ENCODE results near the gene BABAM2. TPM values are rescaled to one million over a fixed set of nuclear protein-coding genes. Genes with fewer than 3 reads are reported as not detected.

The BABAM2 gene
- total RNA-seq, 1 experiment from 2014 or later: 27.1 TPM

DNA sequence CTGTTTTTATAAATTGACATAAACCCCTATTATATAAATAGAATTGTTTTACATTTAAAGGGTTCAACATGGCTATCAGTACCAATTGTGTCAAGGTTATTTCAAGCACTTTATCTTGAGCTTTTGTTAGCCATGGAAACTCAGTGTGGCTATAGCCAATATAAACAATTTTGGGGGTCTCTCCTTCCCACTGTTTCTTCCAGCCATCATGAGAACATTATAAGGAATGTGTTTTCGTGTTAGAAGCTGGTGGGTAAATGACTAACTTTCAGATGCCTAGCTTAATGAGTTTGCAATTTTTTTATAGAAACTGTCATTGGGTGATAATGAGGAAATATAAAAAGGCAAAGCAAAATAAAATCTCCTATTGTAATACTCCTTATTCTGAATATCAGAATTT lies 348.7 kb downstream of the BABAM2 start:
- Histone ChIP-seq H4K91ac (ENCODE audit: insufficient read length, low read depth, low read length) (no peak overlapping the region), H2BK120ac (ENCODE audit: low read depth, low read length, poor library complexity, severe bottlenecking) (no peak overlapping the region), H3K27me3 (ENCODE audit: insufficient read depth, low read length) (no peaks in the 10 kb centered on the region), H3K23me2 (ENCODE audit: insufficient read length, low read depth, low read length, poor library complexity, severe bottlenecking) (no peaks in the 10 kb centered on the region), H2BK5ac (ENCODE audit: insufficient read length, low read length) (no peak overlapping the region), H4K5ac (ENCODE audit: insufficient read length, low read depth, low read length) (no peak overlapping the region), H3T11ph (ENCODE audit: low read length) (no peak overlapping the region), H2AFZ (ENCODE audit: low read length) (no peak overlapping the region), H4K8ac (replicated peaks; ENCODE audit: insufficient read length, low read depth, low read length) (no peak overlapping the region), H4K20me1 (ENCODE audit: control insufficient read depth, insufficient read depth, insufficient read length) (no peaks in the 10 kb centered on the region), H2BK15ac (ENCODE audit: low read depth, low read length) (no peak overlapping the region), H3K14ac (ENCODE audit: insufficient read depth, low read length) (no peak overlapping the region), H2BK20ac (ENCODE audit: low read depth, low read length, poor library complexity, severe bottlenecking) (no peak overlapping the region), H3K79me1 (ENCODE audit: insufficient read depth, low read depth, low read length, poor library complexity, severe bottlenecking) (no peaks in the 10 kb centered on the region), H3K23ac (ENCODE audit: insufficient read length, low read depth, low read length) (no peak overlapping the region), H3K9ac (ENCODE audit: extremely low read depth, insufficient read length, low read length) (no peak overlapping the region), H3K56ac (ENCODE audit: insufficient read length, low read depth, low read length) (no peak overlapping the region), H3K4ac (ENCODE audit: low read depth, low read length) (no peak overlapping the region), H3K4me1 (ENCODE audit: insufficient read depth, low read length) (no peaks in the 10 kb centered on the region), H2AK5ac (ENCODE audit: insufficient read length, low read length) (no peak overlapping the region), H3K27ac (ENCODE audit: insufficient read length, low read depth, low read length) (no peak overlapping the region), H3K4me2 (ENCODE audit: insufficient read depth, insufficient read length, low read length) (no peak overlapping the region), H3K18ac (ENCODE audit: insufficient read length, low read depth, low read length) (no peak overlapping the region), H3K9me3 (ENCODE audit: control insufficient read depth, low read depth, low read length) (no peaks in the 10 kb centered on the region), H2BK12ac (ENCODE audit: insufficient read length, low read depth, low read length) (no peak overlapping the region), H3K79me2 (ENCODE audit: insufficient read depth, low read length) (no peaks in the 10 kb centered on the region)
- DNase-seq: no peak
- Mint-ChIP-seq H3K36me3 (ENCODE audit: insufficient read depth in 1 of 3, low read depth in 3 of 3) (peaks cover 0 to 2% (median 0%) of the 10 kb centered on the region in 3 experiments; a peak in 1 of 7 replicates), H3K27me3 (ENCODE audit: low read depth) (no peaks in the 10 kb centered on the region), H3K4me3 (no peak overlapping the region), H3K27ac (no peak overlapping the region), H3K4me1 (no peaks in the 10 kb centered on the region), H3K9me3 (no peaks in the 10 kb centered on the region)
- no CpG with 5 or more reads among the region's 1 CpG for WGBS (ENCODE audit: extremely low coverage, insufficient read length, low lambda C conversion rate)
- TF ChIP-seq, protein P1, sequence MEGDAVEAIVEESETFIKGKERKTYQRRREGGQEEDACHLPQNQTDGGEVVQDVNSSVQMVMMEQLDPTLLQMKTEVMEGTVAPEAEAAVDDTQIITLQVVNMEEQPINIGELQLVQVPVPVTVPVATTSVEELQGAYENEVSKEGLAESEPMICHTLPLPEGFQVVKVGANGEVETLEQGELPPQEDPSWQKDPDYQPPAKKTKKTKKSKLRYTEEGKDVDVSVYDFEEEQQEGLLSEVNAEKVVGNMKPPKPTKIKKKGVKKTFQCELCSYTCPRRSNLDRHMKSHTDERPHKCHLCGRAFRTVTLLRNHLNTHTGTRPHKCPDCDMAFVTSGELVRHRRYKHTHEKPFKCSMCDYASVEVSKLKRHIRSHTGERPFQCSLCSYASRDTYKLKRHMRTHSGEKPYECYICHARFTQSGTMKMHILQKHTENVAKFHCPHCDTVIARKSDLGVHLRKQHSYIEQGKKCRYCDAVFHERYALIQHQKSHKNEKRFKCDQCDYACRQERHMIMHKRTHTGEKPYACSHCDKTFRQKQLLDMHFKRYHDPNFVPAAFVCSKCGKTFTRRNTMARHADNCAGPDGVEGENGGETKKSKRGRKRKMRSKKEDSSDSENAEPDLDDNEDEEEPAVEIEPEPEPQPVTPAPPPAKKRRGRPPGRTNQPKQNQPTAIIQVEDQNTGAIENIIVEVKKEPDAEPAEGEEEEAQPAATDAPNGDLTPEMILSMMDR (conservative IDR thresholded peaks at IDR 0.05): no peak

Measured in H9 (cell line).